HG02870 (cell line): ENCODE measurements around the gene ZNF516.
A peak's percentile ranks its signal among the peaks of the same experiment; 100 is the strongest.

Experiments
- ATAC-seq: cut with Tn5 transposase; IDR thresholded peaks from one replicate; pipeline ENCODE4 v1.9.1; 2021; ENCODE audit warnings: mild to moderate bottlenecking, moderate library complexity; ENCODE audit not compliant: unreplicated experiment

Gene ZNF516

GRCh38 chr18:76425146-76426131 is 69.6 kb downstream of the ZNF516 start:
- no peak for ATAC-seq

- ATAC-seq, result no peak
Observed at GRCh38 chr18:76422838-76423237, 72.2 kb downstream of the ZNF516 start.

- no peak for ATAC-seq
Observed at GRCh38 chr18:76422121-76422520, 72.9 kb downstream of the ZNF516 start.

GRCh38 chr18:76421685-76422078 is 73.4 kb downstream of the ZNF516 start:
- no peak for ATAC-seq

GRCh38 chr18:76420898-76421684 is 74.0 kb downstream of the ZNF516 start:
- ATAC-seq, result no peak

- no peak for ATAC-seq
Observed at GRCh38 chr18:76419811-76420210, 75.2 kb downstream of the ZNF516 start.

GRCh38 chr18:76416911-76417310 is 78.1 kb downstream of the ZNF516 start:
- ATAC-seq, result no peak

- ATAC-seq, result no peak
Observed at GRCh38 chr18:76414936-76415621, 80.0 kb downstream of the ZNF516 start.

GRCh38 chr18:76412818-76413565 is 82.0 kb downstream of the ZNF516 start:
- no peak for ATAC-seq

- no peak for ATAC-seq
Observed at GRCh38 chr18:76412010-76412817, 82.8 kb downstream of the ZNF516 start.

- peak; percentile 86 for ATAC-seq
Observed at GRCh38 chr18:76410660-76411417, 84.2 kb downstream of the ZNF516 start.

GRCh38 chr18:76410033-76410432 is 85.0 kb downstream of the ZNF516 start:
- ATAC-seq, result no peak

- ATAC-seq, result no peak
Observed at GRCh38 chr18:76408480-76409067, 86.5 kb downstream of the ZNF516 start.

- ATAC-seq, result no peak
Observed at GRCh38 chr18:76407681-76408080, 87.4 kb downstream of the ZNF516 start.

GRCh38 chr18:76406791-76407190 is 88.3 kb downstream of the ZNF516 start:
- ATAC-seq, result no peak

GRCh38 chr18:76405681-76406356 is 89.2 kb downstream of the ZNF516 start:
- no peak for ATAC-seq

GRCh38 chr18:76405280-76405679 is 89.8 kb downstream of the ZNF516 start:
- ATAC-seq, result no peak

GRCh38 chr18:76404345-76404831 is 90.7 kb downstream of the ZNF516 start:
- ATAC-seq, result no peak
